ENCODE measurements around the gene C16orf90. TPM values are rescaled to one million over a fixed set of nuclear protein-coding genes. Genes with fewer than 3 reads are reported as not detected.

Gene C16orf90
- total RNA-seq, 4 donors from 2014 or later: not detected

- Histone ChIP-seq H3K27ac (no peak overlapping the region), H3K4me1 (peaks cover 0 to 39% (median 13%) of the 10 kb centered on the region in 4 donors), H3K27me3 (no peaks in the 10 kb centered on the region), H3K9me3 (no peaks in the 10 kb centered on the region), H3K36me3 (no peaks in the 10 kb centered on the region), H3K4me3 (no peak overlapping the region)
- no peak for DNase-seq
- in situ Hi-C loops (cut with MboI; ENCODE audit: low pct_ligation_motif_present in 1 of 4, low pct_unique_long_range_greater_than_20kb in 1 of 4, low sequenced_read_pairs in 3 of 4): no loop called here
- 87% methylated on average over 7 of the region's 7 CpGs; no CpG with 5 or more reads in 1 of the 2 donors for WGBS, 2 donors (ENCODE audit: low coverage in 1 of 2)
- no peak for TF ChIP-seq CTCF (IDR thresholded peaks at IDR 0.05)
- TF ChIP-seq POLR2A (IDR thresholded peaks at IDR 0.05): no peak
- TF ChIP-seq POLR2AphosphoS5 (IDR thresholded peaks at IDR 0.05): no peak
- no peak for TF ChIP-seq EP300 (IDR thresholded peaks at IDR 0.05; ENCODE audit: low read depth)
- intact Hi-C loops (cut with DNase I; ENCODE audit: low total_unique reads): no loop called here
Observed at GRCh38 chr16:3469736-3470135, 25.6 kb downstream of the C16orf90 start.

GRCh38 chr16:3468501-3468900 is 26.8 kb downstream of the C16orf90 start:
- Histone ChIP-seq H3K4me3 (no peak overlapping the region), H3K9me3 (no peaks in the 10 kb centered on the region), H3K4me1 (peaks cover 8 to 39% (median 15%) of the 10 kb centered on the region in 4 donors), H3K27ac (no peak overlapping the region), H3K36me3 (no peaks in the 10 kb centered on the region), H3K27me3 (no peaks in the 10 kb centered on the region)
- WGBS, 2 donors (ENCODE audit: low coverage in 1 of 2): 74 to 86% methylated on average over 7 to 15 of the region's 15 CpGs
- in situ Hi-C loops (cut with MboI; ENCODE audit: low pct_ligation_motif_present in 1 of 4, low pct_unique_long_range_greater_than_20kb in 1 of 4, low sequenced_read_pairs in 3 of 4) (no loop called here), intact Hi-C loops (cut with DNase I; ENCODE audit: low total_unique reads) (no loop called here)
- TF ChIP-seq POLR2A (IDR thresholded peaks at IDR 0.05) (no peak), CTCF (IDR thresholded peaks at IDR 0.05) (no peak), EP300 (IDR thresholded peaks at IDR 0.05; ENCODE audit: low read depth) (no peak), POLR2AphosphoS5 (IDR thresholded peaks at IDR 0.05) (no peak)
- DNase-seq: no peak

- in situ Hi-C loops (cut with MboI; ENCODE audit: low pct_ligation_motif_present in 1 of 4, low pct_unique_long_range_greater_than_20kb in 1 of 4, low sequenced_read_pairs in 3 of 4): no loop called here
- TF ChIP-seq EP300 (IDR thresholded peaks at IDR 0.05; ENCODE audit: low read depth) (no peak), POLR2A (IDR thresholded peaks at IDR 0.05) (no peak), CTCF (IDR thresholded peaks at IDR 0.05) (no peak), POLR2AphosphoS5 (IDR thresholded peaks at IDR 0.05) (no peak)
- WGBS, 2 donors (ENCODE audit: low coverage in 1 of 2): 84 to 87% methylated on average over 4 of the region's 4 CpGs
Observed at GRCh38 chr16:3467921-3468320, 27.4 kb downstream of the C16orf90 start.

GRCh38 chr16:3467182-3467581 is 28.1 kb downstream of the C16orf90 start:
- Histone ChIP-seq H3K27ac (no peak overlapping the region), H3K27me3 (no peaks in the 10 kb centered on the region), H3K9me3 (no peaks in the 10 kb centered on the region), H3K4me1 (peaks cover 8 to 50% (median 15%) of the 10 kb centered on the region in 4 donors), H3K36me3 (no peaks in the 10 kb centered on the region), H3K4me3 (no peak overlapping the region)
- TF ChIP-seq EP300 (IDR thresholded peaks at IDR 0.05; ENCODE audit: low read depth): no peak
- no peak for TF ChIP-seq POLR2A (IDR thresholded peaks at IDR 0.05)
- TF ChIP-seq POLR2AphosphoS5 (IDR thresholded peaks at IDR 0.05): no peak
- no peak for TF ChIP-seq CTCF (IDR thresholded peaks at IDR 0.05)
- in situ Hi-C loops (cut with MboI; ENCODE audit: low pct_ligation_motif_present in 1 of 4, low pct_unique_long_range_greater_than_20kb in 1 of 4, low sequenced_read_pairs in 3 of 4): no loop called here
- intact Hi-C loops (cut with DNase I; ENCODE audit: low total_unique reads): no loop called here
- 92% methylated on average over 8 of the region's 8 CpGs; no CpG with 5 or more reads in 1 of the 2 donors for WGBS, 2 donors (ENCODE audit: low coverage in 1 of 2)
- DNase-seq: no peak

More at GRCh38 chr16:3467921-3468320, 27.4 kb downstream of the C16orf90 start:
- H3K4me3 ChIP-seq: no peak overlapping the region
- no peaks in the 10 kb centered on the region for H3K36me3 ChIP-seq
- no peaks in the 10 kb centered on the region for H3K27me3 ChIP-seq
- no peak for DNase-seq
- no peak overlapping the region for H3K27ac ChIP-seq
- no peaks in the 10 kb centered on the region for H3K9me3 ChIP-seq
- intact Hi-C loops (cut with DNase I; ENCODE audit: low total_unique reads): no loop called here
- H3K4me1 ChIP-seq: peaks cover 8 to 43% (median 15%) of the 10 kb centered on the region in 4 donors
